ENCODE results near the gene PIK3C3. TPM values are rescaled to one million over a fixed set of nuclear protein-coding genes. Genes with fewer than 3 reads are reported as not detected.

The PIK3C3 gene
- total RNA-seq, 6 donors from 2014 or later: 26.5 to 78.6 (median 44.9) TPM

- Histone ChIP-seq H3K27ac (no peak overlapping the region), H3K27me3 (no peaks in the 10 kb centered on the region), H3K4me3 (no peak overlapping the region), H3K9me3 (no peaks in the 10 kb centered on the region), H3K36me3 (peaks cover under 1 to 60% (median 26%) of the 10 kb centered on the region in 4 donors), H3K4me1 (no peaks in the 10 kb centered on the region)
- DNase-seq: no peak
- 91 to 92% methylated on average over 7 of the region's 7 CpGs for WGBS, 2 donors
- no peak for ATAC-seq (ENCODE audit: low FRiP score in 2 of 2)
- TF ChIP-seq CTCF (IDR thresholded peaks at IDR 0.05): no peak
- TF ChIP-seq EP300 (IDR thresholded peaks at IDR 0.05): no peak
- TF ChIP-seq POLR2A (IDR thresholded peaks at IDR 0.05): no peak
- TF ChIP-seq POLR2AphosphoS5 (IDR thresholded peaks at IDR 0.05): no peak
Measured at GRCh38 chr18:42029092-42029491, 74.1 kb downstream of the PIK3C3 start.

- TF ChIP-seq EP300 (IDR thresholded peaks at IDR 0.05) (no peak), POLR2AphosphoS5 (IDR thresholded peaks at IDR 0.05) (no peak)
- no peak for DNase-seq
Measured at GRCh38 chr18:42030586-42031182, 75.7 kb downstream of the PIK3C3 start.

GRCh38 chr18:42032447-42032846, 77.4 kb downstream of the PIK3C3 start:
- H3K4me1 ChIP-seq: no peaks in the 10 kb centered on the region
- H3K36me3 ChIP-seq: peaks cover 3 to 78% (median 33%) of the 10 kb centered on the region in 4 donors

More at GRCh38 chr18:42030586-42031182, 75.7 kb downstream of the PIK3C3 start:
- Histone ChIP-seq H3K4me3 (no peak overlapping the region), H3K27me3 (no peaks in the 10 kb centered on the region), H3K36me3 (peaks cover 3 to 67% (median 32%) of the 10 kb centered on the region in 4 donors), H3K27ac (no peak overlapping the region), H3K9me3 (no peaks in the 10 kb centered on the region), H3K4me1 (no peaks in the 10 kb centered on the region)
- 85 to 93% methylated on average over 3 of the region's 3 CpGs for WGBS, 2 donors
- no peak for ATAC-seq (ENCODE audit: low FRiP score in 2 of 2)

GRCh38 chr18:42033137-42033810, 78.2 kb downstream of the PIK3C3 start:
- ATAC-seq (ENCODE audit: low FRiP score in 2 of 2) (no peak), DNase-seq (no peak)
- no peaks in the 10 kb centered on the region for H3K9me3 ChIP-seq
- peaks cover 10 to 82% (median 39%) of the 10 kb centered on the region in 4 donors for H3K36me3 ChIP-seq
- TF ChIP-seq POLR2A (IDR thresholded peaks at IDR 0.05): no peak
- TF ChIP-seq EP300 (IDR thresholded peaks at IDR 0.05): no peak
- TF ChIP-seq CTCF (IDR thresholded peaks at IDR 0.05): no peak
- TF ChIP-seq POLR2AphosphoS5 (IDR thresholded peaks at IDR 0.05): no peak
- no peaks in the 10 kb centered on the region for H3K4me1 ChIP-seq
- H3K27ac ChIP-seq: no peak overlapping the region
- H3K4me3 ChIP-seq: no peak overlapping the region
- H3K27me3 ChIP-seq: no peaks in the 10 kb centered on the region
- WGBS, 2 donors: 80 to 87% methylated on average over 1 of the region's 1 CpG

More at GRCh38 chr18:42032447-42032846, 77.4 kb downstream of the PIK3C3 start:
- 97 to 98% methylated on average over 1 of the region's 1 CpG for WGBS, 2 donors
- Histone ChIP-seq H3K4me3 (no peak overlapping the region), H3K27ac (no peak overlapping the region), H3K9me3 (no peaks in the 10 kb centered on the region), H3K27me3 (no peaks in the 10 kb centered on the region)
- ATAC-seq (ENCODE audit: low FRiP score in 2 of 2) (no peak), DNase-seq (no peak)
- TF ChIP-seq POLR2A (IDR thresholded peaks at IDR 0.05) (no peak), EP300 (IDR thresholded peaks at IDR 0.05) (no peak), POLR2AphosphoS5 (IDR thresholded peaks at IDR 0.05) (no peak), CTCF (IDR thresholded peaks at IDR 0.05) (no peak)

- Histone ChIP-seq H3K27me3 (no peaks in the 10 kb centered on the region), H3K36me3 (peaks cover 15 to 91% (median 38%) of the 10 kb centered on the region in 4 donors), H3K4me3 (no peak overlapping the region), H3K9me3 (no peaks in the 10 kb centered on the region), H3K27ac (no peak overlapping the region), H3K4me1 (no peaks in the 10 kb centered on the region)
- no peak for ATAC-seq (ENCODE audit: low FRiP score in 2 of 2)
- 69 to 79% methylated on average over 1 of the region's 1 CpG for WGBS, 2 donors
- DNase-seq: no peak
- TF ChIP-seq POLR2A (IDR thresholded peaks at IDR 0.05) (no peak), CTCF (IDR thresholded peaks at IDR 0.05) (no peak), EP300 (IDR thresholded peaks at IDR 0.05) (no peak), POLR2AphosphoS5 (IDR thresholded peaks at IDR 0.05) (no peak)
Measured at GRCh38 chr18:42038936-42039335, 83.9 kb downstream of the PIK3C3 start.

Data from upper lobe of left lung (tissue), 6 donors.